ENCODE measurements around the gene GNG4.
A peak's percentile ranks its signal among the peaks of the same experiment; 100 is the strongest.

GRCh38 chr1:235513495-235514366 lies 135.9 kb downstream of the GNG4 start:
- no peak for TF ChIP-seq POLR2A (IDR thresholded peaks at IDR 0.05)
- TF ChIP-seq CTCF (IDR thresholded peaks at IDR 0.05) = peak; percentile 80 to 99 (median 90)

All from adrenal gland (tissue), 5 donors.